Skin of body (tissue), 2 donors: ENCODE data around the gene CSMD2. TPM values are rescaled to one million over a fixed set of nuclear protein-coding genes. Genes with fewer than 3 reads are reported as not detected.
"Not testable (repeated sequence)": the region's sequence is repeated elsewhere in the genome, so short reads cannot be mapped to it uniquely, and the experiment has no call there.

Experiments
- DNase-seq: peaks from one replicate; lab custom pipeline; 2025; lab: John Stamatoyannopoulos, UW
- total RNA-seq: library from RNA; depleted of rRNA; stranded (reverse); fragments of >200 nt; gene quantifications from one replicate; pipeline ENCODE4 v1.2.3, GENCODE V29; 2014

Gene CSMD2
- total RNA-seq, 1 donor from 2014 or later, result 2.4 TPM

- DNase-seq, result no peak
Observed at GRCh38 chr1:33512226-33513011, 652.6 kb downstream of the CSMD2 start.

GRCh38 chr1:33509276-33509675 lies 655.8 kb downstream of the CSMD2 start:
- not testable (repeated sequence) for DNase-seq

GRCh38 chr1:33508151-33508550 lies 656.9 kb downstream of the CSMD2 start:
- DNase-seq, result no peak

DNA sequence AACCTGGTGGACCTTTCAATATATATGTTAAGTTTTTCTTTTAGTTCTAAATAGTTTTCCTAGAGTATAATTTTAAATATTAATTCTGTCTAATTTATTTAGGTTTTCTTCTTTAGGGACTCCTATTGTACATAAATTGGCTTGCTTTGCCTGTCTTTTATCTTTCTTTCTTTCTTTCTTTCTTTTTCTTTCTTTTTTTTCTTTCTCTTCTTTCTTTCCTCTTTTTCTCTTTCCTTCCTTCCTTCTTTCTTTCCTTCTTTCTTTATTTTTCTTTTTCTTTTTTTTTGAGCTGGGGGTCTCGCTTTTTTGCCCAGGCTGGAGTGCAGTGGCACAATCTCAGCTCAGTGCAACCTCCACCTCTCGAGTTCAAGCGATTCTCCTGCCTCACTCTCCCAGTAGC lies 657.4 kb downstream of the CSMD2 start:
- no peak for DNase-seq

- no peak for DNase-seq
Observed at GRCh38 chr1:33503506-33503905, 661.5 kb downstream of the CSMD2 start.

- DNase-seq, result no peak
Observed at GRCh38 chr1:33502726-33503125, 662.3 kb downstream of the CSMD2 start.

DNA sequence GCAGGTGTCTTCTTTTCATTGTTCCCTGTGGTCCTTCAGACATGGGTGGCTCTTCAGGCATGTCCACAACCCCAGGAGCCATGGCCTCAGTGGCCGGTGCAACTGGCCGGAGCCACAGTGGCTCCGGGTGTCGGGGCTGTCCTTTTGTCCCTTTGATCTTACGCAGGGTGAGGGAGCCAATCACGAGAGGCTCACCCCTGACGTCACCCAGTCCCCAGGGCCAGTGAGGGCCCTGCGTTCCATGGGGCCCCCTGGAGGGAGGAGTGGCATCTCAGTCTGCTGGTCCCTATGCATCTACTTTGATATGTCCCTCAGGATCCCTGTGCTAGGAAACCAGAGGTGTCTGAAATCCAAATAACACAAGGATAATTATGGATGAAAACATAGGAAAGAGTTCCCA lies 663.3 kb downstream of the CSMD2 start:
- DNase-seq, result no peak

GRCh38 chr1:33501309-33501708 lies 663.7 kb downstream of the CSMD2 start:
- no peak for DNase-seq

GRCh38 chr1:33500547-33500946 lies 664.5 kb downstream of the CSMD2 start:
- DNase-seq, result no peak

GRCh38 chr1:33497410-33497809 lies 667.6 kb downstream of the CSMD2 start:
- no peak for DNase-seq

DNA sequence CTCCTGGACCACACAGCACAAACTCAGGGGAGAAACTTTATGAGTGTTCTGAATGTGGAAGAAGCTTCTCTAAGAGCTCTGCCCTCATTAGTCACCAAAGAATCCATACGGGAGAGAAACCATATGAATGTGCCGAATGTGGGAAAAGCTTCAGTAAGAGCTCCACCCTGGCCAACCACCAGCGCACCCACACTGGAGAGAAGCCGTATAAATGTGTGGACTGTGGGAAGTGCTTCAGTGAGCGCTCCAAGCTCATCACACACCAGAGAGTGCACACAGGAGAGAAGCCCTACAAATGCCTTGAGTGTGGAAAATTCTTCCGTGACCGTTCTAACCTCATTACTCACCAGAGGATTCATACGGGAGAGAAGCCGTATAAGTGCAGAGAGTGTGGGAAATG lies 670.1 kb downstream of the CSMD2 start:
- DNase-seq, result no peak

- DNase-seq, result no peak
Observed at GRCh38 chr1:33488624-33489023, 676.4 kb downstream of the CSMD2 start.

DNA sequence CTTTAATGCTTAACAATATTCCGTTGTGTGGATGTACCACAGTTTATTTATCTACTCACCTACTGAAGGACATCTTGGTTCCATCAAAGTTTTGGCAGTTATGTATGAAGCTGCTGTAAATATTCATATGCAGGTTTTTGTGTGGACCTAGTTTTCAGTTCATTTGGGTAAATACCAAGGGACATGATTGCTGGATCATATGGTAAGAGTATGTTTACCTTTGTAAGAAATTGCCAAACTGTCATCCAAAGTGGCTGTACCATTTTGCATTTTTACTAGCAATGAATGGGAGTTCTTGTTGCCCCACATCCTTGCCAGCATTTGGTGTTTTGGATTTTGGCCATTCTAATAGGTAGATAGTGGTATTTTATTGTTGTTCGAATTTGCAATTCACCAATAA lies 682.6 kb downstream of the CSMD2 start:
- DNase-seq, result no peak

DNA sequence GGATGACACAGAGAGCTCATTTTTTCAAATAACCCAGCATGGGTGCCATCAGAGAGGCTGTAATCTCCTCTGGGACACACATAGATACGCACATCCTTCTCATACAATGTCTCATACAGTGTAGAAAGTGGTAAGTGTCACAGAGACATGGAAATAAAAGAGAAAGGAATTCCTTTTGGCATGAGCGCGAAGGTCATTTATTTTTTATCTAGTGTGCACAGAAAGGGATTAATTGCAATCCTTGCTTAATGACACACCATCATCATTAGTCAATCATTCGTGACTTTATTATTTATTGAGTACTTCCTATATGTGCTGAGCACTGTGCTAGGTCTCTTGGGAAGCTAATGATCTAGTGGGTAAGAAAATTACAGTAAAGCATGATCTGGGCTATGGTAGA lies 687.6 kb downstream of the CSMD2 start:
- DNase-seq, result no peak

DNA sequence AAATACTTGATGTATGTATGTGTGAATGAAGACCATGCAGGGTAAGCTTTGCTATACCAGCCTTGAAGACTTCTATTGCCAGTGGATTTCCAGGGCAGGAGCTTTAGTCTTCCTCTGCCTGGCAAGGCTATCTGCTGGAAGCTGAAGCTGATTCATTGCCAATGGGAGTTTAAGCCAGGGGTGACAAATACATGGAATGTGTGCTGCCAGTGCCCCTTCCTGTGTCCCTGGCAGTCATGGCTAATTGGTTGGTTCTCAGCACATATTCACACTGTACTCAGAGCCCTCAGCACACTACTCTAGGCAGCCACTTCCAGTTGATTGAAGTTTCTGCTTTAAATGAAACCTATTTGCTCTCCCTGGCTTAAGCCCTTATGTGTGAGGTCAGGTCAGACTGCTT lies 691.1 kb downstream of the CSMD2 start:
- no peak for DNase-seq

GRCh38 chr1:33472269-33472980 lies 692.6 kb downstream of the CSMD2 start, which contains the start of gene ZSCAN20:
TSS of gene ZSCAN20 (plus strand) at chr1:33472645. CDS start at chr1:33479289, 6,644 bp downstream.
- DNase-seq, result peak; percentile 99

DNA sequence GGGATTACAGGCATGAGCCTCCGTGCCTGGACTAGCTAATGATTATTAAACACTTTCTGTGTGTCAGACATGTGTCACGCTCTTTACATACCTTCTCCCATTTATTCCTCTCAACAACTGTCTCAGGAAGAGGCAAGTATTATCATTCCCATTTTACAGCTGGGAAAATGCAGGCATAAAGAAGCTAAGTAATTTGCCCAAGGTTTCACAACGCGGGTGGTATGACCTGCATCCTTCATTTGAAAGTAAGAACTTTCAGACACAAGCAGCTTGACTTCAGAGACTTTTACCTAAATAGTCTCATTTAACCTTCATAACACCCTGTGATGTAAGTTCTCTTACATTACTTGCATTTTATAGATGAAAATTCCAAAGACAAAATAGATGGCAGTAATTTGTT lies 693.6 kb downstream of the CSMD2 start:
- no peak for DNase-seq

DNA sequence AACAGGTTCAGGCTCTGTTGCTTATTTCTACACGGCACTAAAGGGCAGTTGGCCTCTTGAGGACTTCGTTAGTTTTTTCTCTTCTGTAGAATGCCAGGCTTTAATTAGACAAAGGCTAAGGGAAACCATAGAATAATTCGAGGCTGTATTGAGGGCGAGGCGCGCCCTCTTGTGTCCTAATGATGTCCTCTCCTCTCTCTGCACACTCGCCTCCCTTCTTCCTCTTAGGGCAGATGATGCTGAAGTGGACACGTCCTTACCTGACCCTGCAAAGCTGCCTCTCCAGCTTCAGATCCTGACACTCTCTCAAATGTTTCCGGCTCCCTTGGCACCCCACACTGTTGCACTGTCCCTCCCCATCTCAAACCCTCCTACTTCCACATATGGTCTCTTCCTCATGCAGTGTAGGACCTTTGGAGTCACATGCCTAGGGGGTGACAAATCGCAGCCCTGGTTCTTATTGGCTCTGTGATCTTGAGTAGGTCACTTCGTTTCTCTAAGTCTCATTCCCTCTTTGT lies 694.5 kb downstream of the CSMD2 start:
- DNase-seq, result peak; percentile 70

- no peak for DNase-seq
Observed at GRCh38 chr1:33469691-33470090, 695.3 kb downstream of the CSMD2 start.

- DNase-seq, result peak; percentile 70
Observed at GRCh38 chr1:33468967-33469366, 696.1 kb downstream of the CSMD2 start.

GRCh38 chr1:33468531-33468930 lies 696.5 kb downstream of the CSMD2 start:
- no peak for DNase-seq

DNA sequence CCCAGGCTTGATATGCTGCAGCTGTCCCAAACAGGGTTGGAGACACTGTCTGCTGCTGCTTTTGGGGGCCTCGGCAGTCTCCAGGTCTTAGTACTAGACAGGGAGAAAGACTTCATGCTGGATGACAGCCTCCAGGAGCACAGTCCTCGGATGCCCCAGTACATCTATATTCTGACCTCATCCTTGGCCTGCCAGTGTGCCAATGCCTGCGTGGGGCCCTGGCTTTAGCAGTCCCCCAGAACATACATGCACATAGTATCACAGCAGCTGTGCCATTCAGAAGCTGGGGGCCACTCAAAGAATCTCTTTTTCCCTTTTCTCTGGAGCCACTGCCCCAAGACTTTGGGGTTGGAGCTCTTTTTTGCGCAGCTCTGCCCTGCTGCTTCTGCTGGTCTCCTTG lies 697.0 kb downstream of the CSMD2 start:
- DNase-seq, result no peak

DNA sequence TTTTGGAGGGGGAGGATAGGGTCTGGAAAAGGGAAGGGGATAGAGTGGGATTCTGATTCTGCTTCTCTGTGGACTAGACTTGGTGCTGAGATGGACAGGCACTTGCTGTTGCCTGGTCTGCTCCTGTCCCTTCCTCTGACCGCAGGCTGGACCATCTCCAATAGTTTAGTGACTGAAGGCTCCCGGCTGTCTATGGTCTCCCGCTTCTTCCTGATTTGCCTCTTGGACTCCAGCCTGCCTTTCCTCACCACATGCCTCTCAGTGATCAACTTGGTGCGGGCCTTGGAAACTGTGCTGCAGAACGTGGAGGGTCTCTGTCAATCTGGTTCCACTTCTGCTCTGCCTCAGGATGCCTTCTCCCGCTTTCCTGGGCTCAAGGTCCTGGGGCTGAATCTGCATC lies 698.9 kb downstream of the CSMD2 start:
- DNase-seq, result no peak
